Ishikawa (cell line): ENCODE measurements around the gene UBE2H.

Experiments used
- CEBPB ChIP-seq: IDR thresholded peaks from 2 replicates; pipeline ENCODE4 v1.6.1; 2012
- CREB1 ChIP-seq: IDR thresholded peaks from 2 replicates; pipeline ENCODE4 v1.6.1; 2012; ENCODE audit warnings: low read depth
- EGR1 ChIP-seq: IDR thresholded peaks from 2 replicates; pipeline ENCODE4 v1.6.1; 2012
- EP300 ChIP-seq: IDR thresholded peaks from 2 replicates; pipeline ENCODE4 v1.6.1; 2012; ENCODE audit warnings: borderline replicate concordance
- FOXM1 ChIP-seq: IDR thresholded peaks from 2 replicates; pipeline ENCODE4 v1.6.1; 2012; ENCODE audit warnings: low read depth, borderline replicate concordance
- MAX ChIP-seq: IDR thresholded peaks from 2 replicates; pipeline ENCODE4 v1.6.1; 2012
- NFIC ChIP-seq: IDR thresholded peaks from 2 replicates; pipeline ENCODE4 v1.6.1; 2012
- RAD21 ChIP-seq: IDR thresholded peaks from 2 replicates; pipeline ENCODE4 v1.6.1; 2012; ENCODE audit warnings: low read depth
- REST ChIP-seq: IDR thresholded peaks from 2 replicates; pipeline ENCODE4 v1.6.1; 2012; ENCODE audit warnings: low read depth, mild to moderate bottlenecking
- TAF1 ChIP-seq: IDR thresholded peaks from 2 replicates; pipeline ENCODE4 v1.6.1; 2012; ENCODE audit warnings: low read depth, mild to moderate bottlenecking
- YY1 ChIP-seq: IDR thresholded peaks from 2 replicates; pipeline ENCODE4 v1.6.1; 2012; ENCODE audit warnings: low read depth
- ZBTB7A ChIP-seq: IDR thresholded peaks from 2 replicates; pipeline ENCODE4 v1.6.1; 2012; ENCODE audit warnings: low read depth
- TF ChIP-seq, protein P1 (sequence below): IDR thresholded peaks from 2 replicates; pipeline ENCODE4 v1.6.1; 2012

- TF ChIP-seq MAX (no peak), EP300 (no peak), ZBTB7A (no peak), YY1 (no peak), RAD21 (no peak), CEBPB (no peak), NFIC (no peak), CREB1 (no peak), REST (no peak), TAF1 (no peak), EGR1 (no peak), FOXM1 (no peak)
- TF ChIP-seq, protein P1, sequence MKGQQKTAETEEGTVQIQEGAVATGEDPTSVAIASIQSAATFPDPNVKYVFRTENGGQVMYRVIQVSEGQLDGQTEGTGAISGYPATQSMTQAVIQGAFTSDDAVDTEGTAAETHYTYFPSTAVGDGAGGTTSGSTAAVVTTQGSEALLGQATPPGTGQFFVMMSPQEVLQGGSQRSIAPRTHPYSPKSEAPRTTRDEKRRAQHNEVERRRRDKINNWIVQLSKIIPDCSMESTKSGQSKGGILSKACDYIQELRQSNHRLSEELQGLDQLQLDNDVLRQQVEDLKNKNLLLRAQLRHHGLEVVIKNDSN = no peak
Measured at GRCh38 chr7:129948338-129948737, 4.4 kb downstream of the UBE2H start.
